ENCODE results near the gene ZEB2.

ZEB2 gene

DNA sequence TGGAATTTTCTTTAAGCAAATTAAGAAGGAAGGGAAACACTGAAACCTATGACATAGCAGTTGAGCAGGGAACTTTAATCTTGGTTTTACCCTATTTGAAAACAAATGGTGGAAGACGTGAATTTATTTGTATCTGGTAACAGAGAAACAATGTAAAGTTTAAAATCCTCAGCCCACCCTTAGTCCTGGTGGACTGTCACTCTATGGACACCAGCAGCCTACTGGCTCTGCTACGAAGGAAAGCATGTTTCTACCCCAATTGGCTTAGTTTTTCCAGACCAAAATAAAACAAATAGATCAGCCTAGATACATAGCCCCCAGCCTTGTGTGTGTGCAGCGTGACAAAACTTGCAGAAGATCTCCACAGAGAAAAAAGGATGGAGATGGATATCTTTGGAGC, 7.4 kb downstream of the ZEB2 start:
- DNase-seq, result no peak

DNA sequence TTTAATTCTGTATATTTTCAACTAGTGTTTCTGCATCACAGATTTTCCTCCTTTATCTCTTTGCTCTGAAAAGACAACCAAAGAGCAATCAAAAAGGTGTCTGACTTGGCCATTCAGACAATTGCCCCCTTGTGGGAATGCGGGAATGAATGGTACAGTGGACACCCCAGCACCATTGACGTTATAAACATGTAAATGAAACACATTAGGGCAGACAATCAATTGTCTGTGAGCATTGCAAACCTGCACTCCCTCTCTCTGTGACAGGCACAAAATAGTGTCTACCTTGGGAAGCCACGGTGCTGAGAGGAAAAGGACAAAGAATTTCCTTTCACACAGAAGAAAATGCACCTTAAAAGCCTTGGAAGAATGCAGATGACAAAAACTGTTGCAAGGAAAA, 8.0 kb downstream of the ZEB2 start:
- no peak for DNase-seq

DNA sequence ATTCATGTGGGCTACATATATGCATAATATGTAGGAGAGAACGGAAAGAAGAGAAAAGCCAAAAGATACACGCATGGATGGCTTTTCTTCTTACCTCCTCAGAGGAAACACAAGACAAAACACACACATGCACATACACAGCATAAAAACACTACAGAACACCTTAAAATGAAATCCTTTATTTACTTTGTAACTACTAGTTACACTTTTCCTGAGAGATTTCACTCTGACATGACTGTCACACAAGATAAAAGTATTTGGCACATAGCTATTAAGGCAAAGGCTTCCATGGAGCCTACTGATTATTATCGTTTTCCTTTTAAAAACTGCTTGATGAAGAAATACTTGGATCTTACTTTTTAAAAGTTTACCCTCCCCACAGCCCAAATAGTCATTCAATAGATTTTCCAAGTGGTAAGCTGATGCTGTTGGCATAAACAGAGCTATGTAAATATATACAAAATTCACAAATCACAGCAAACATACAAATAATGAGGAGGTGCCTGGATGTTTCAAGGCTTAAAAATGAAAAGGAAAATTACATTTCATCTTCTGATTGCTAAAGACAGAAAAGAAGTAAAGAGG, 8.6 kb downstream of the ZEB2 start:
- no peak for DNase-seq

DNA sequence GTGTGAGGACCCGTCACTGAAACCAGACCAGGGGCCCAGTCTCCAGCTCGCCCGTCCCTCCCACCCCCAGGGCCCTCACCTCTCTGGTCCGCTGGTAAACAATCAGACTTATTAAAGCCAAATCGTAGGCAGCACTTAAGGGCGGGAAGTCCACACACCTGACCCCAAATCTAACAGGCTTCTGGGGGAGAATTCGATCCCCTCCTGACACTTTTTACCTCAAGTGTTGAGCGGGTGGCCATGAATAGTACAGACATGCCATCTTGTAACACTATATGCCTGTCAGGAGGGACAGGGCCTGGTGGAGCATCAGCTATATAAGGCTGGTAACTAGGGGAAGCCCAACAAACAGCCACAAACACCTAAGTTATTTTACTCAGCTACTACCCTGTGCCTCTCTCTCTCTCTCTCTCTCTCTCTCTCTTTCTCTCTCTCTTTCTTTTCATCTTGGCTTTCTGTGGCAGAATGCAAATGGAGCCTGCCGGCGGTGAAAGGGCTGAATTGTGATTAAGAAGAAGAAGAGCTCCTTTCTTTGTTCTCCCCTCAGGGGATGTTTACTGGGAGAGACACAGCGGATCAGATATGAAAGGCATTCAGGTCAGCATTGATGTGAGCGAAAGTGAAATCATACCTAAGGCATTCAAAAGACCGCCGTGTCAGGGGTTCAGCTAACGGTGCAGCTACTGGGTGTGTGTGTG, 9.5 kb downstream of the ZEB2 start:
- DNase-seq, result no peak

DNA sequence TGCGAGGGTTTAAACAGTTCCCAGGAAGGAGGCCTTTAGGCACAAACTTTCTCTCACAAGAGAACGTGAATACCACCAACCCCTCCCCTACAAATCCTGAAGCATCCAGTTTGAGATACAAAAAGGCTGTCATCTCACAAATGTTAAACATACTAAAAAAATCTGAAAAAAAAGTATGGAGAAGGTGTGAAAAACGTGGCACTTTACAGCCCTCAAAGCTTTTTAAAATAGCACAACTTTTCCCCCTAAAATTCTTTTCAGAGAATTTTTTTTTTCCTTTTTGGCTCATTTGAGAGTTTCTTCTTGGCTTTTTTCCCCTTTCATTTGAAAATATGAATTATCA, 10.1 kb downstream of the ZEB2 start:
- no peak for DNase-seq

DNA sequence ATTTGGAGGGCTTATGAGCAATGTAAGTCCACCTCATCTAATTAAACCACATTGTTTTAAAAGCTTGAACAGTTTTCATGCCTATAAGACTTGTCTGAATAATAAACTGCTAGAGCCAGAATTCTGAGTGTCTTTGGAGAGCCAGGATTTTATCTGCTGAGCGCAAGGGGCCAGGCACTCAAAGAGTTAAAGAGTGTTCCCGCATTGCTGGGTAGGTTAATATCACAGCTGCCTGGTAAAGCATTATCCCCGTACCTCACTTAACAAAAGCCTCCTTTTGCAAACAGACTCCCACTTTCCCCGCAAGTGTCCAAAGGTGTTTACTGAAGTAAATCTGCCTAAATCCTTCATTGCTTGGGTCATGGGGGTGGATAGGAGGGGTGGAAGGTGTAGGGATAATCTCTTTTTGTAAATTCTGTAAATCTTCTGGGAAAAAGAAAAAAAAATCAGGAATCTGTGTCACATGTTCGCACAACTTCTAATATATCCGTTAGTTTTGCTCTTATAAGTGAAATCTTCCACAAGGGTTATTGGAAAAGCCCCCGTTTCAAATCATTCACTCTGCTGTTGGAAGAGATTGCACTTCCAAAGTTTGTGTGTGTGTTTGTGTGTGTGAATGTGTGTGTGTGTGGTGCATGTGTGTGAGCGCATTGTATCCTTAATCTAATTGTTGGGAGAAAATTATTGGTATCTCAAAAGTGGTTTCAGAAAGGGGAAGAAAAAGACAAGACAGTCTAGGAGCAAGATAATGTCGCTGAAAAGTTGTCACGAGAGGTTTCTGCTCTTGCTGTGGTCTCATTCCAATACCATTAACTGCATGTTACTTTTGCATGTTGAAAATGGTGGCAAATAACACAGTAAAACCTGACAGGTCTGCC, 10.7 kb downstream of the ZEB2 start:
- no peak for DNase-seq

DNA sequence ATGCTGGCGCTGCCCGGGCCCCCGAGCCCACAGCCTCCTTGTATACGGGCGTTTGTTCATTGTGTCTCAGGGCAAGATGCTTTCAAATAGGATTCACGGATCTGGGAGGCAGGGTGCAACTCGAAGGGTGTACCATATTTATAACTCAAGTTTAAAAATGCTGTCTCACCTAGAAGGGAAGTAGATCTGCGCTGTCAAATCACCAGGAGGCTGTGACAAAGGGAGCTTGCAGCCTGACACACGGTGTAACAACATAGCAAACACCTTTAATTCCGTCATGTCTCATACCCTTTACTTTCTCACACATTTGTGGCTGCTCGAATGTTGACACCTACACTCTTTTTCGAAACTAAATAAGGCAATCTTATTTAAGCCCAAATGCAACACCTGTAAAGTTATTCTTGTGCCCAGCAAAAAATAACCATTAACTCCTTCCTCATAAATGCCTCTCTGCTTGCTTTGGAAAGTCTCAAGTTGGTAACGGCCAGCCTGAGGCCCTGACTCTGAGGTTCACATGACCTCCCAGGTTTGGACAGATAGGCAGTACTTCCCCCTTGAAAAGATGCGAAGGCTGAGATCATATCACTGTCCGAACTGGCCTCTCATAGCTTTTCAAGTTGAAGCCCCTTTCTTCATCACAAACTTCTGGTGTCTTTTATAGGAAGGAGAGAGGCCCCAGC, 11.6 kb downstream of the ZEB2 start:
- DNase-seq, result no peak

DNA sequence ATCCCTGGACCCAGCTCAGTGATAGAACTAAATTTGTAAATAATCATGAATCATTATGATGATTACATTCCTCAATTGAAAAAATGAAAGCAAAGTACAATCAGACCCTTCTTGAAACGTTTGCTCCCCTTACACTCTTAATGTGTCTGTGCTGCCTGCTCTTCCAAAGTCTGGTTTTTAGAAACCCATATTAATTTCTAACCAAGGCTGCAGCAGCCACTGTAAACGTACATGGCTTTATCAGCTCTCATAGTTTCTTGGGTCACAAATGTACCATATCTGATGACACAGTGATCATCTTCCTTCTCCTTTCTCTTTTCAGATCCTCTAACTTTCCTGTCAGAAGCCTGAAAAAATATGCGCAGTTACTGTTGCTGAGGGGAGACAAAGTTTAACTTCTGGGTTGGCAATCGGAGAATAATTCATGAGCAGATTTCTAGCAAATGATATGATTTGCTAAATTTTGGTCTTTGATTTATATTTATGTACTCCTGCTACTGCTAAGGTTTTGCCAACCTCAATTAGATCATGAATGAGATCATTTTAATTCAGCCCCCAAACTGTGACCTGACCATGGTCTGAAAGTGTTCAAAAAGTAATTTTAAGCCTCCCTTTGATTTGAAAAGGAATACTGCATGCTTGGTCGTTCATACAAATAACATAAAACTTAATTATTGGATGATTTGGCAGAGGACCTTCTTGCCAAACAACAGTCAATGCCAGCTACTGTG, 12.3 kb downstream of the ZEB2 start:
- DNase-seq, result no peak

DNA sequence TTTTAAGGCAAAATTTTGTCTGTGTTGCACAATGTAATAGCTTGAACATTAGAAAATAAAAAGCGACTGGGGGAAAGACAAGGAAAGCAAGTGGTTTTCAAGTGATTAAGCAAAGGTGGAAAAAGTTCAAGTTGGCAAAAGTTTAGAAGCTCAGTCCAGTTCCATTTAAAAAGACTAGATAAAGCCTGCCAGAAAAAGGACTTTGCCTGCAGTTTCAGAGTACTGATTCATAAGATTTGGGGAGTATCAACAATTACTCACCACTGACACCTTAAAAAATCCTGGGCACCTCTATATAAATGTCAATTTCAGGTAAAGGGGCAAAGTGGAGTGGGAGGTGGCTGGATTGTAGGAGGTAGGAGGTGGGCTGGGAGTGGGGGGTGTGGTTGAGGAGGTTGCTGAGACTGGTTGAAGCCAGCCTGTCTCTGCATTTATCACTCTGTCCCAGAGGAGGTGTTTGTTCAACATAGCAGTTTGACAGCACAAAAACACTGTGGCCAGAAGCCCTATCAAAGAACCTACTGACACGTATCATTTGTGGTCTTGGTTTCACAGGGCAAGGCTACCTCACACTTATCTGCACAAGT, 14.6 kb downstream of the ZEB2 start:
- no peak for DNase-seq

DNA sequence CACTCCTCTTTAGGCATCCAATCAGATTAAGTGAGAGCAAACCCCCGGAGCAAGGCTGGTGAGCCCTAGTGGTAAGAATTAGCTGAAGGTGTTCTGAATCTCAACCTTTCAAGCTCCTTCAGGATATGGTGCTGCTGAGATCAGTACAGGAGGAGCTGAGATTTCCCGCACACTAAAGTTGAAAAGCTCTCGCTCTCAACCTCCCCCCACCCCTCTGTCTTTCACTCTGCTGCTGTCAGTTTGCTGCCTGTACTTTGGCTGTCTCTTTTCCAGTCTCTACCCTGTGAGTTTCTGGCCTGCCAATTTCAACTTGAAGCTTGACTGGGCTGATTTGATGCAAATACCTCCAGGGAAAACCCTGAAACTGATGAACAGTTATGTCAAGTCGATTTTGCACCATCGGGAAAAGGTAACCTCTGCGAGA, 15.7 kb downstream of the ZEB2 start:
- DNase-seq, result no peak

DNA sequence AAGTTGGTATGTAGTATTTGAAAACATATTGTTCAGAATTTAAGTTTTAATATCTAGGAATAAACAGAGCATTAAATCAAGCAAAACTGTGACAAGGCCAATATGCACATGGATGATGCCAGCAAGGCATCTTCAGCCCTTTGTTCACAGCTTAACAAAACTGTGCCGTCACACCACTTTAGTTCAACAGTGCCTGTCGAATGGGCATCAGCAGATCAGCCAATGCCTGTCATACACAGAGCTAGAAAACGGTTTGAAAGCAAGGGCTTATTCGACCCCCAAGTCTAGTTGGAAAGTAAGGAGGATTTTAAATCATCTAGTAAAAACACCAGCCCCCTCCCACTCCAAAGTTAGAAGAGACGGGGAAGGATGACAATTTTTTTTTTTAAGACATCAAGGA, 16.7 kb downstream of the ZEB2 start:
- DNase-seq, result no peak

DNA sequence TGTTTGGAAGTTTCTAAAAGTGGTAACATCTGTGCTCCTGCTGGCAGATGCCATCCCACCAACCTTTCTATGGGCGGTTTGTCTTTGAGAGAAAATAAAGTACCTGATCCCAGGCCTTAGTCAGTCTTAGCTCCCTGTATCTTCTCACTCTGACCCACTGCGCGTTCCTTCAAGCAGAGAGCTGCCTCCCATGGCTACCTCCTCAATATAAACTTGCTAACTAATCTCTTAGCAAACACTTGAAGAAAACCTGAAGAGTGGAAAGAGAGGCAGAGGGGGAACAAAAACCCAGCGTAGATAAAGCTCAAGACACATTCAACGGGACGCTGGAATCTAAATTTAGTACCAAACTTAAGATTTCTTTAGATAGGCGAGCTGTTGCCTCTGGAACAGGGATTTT, 17.6 kb downstream of the ZEB2 start:
- DNase-seq, result no peak

DNA sequence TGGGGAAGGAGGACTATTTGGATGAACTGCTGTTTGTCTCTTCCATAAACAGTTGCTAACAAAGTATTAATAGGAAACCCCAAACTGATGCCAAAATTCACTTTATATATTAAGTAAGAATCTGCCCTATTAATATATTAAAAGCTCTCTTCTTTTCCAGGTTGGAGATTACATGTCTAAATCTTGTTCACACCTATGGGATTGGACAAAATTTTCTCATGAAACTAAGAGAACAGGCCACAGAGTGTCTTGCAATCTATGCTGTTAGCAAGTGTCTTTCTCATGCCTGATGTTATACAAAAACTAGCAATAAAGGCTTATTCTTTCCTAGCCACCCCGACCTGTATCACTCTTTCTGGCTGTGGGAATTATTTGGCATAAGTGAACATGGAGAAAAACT, 18.3 kb downstream of the ZEB2 start:
- DNase-seq, result no peak

DNA sequence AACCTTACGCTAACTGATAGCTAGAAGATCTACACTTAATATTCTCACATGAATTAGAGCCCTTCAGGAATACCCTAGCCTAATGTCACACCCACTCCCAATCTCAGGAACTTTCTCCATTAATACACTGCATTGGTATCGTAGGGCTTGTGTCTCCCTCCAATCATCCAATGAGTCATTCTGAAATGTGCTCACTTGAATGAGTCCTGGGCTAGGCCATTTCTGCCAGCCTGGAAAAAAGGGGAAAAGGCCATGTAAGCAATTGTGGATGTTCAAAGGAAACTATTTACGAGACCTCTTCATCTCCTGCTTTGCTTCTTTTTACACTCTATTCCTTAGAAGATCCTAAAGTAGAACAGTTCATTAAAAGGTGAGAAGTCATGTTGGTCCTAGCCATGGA, 18.8 kb downstream of the ZEB2 start:
- no peak for DNase-seq

DNA sequence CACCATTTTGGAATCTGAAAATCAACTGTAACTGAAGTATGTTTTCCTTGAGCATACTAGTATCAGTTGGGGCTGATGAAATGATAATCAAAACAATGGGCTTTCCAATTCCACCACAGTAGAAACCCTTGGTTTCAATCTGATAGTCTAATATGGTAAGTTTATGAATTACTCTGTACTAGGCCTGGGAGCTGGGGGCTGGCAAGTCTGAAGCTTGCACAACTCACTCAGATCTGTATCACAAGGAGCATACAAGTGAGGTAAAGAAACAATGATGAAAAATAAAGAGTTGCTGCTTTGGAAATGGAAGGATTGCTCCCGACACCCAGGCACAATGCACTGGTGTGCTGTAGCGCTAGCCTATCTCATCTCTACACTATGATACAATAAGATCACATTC, 19.4 kb downstream of the ZEB2 start:
- DNase-seq, result no peak

DNA sequence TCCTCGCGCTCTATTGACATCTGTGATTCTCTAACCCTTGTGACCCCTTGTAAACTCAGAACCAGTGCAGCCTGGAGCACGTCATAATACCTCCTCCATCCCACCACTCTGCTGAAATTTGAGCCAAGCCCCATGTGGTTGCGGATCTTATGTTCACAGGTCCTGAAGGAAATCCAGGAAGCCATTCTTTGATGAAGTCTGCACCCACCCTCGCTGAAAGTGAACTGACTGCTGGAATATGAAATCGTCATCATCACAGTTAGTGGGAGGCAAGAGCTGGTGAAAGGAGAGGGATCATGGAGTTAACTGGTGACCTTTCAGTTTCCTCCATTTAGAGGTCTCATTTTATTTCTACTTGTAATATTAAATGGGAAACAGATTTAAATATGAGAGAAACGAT, 21.6 kb downstream of the ZEB2 start:
- no peak for DNase-seq

DNA sequence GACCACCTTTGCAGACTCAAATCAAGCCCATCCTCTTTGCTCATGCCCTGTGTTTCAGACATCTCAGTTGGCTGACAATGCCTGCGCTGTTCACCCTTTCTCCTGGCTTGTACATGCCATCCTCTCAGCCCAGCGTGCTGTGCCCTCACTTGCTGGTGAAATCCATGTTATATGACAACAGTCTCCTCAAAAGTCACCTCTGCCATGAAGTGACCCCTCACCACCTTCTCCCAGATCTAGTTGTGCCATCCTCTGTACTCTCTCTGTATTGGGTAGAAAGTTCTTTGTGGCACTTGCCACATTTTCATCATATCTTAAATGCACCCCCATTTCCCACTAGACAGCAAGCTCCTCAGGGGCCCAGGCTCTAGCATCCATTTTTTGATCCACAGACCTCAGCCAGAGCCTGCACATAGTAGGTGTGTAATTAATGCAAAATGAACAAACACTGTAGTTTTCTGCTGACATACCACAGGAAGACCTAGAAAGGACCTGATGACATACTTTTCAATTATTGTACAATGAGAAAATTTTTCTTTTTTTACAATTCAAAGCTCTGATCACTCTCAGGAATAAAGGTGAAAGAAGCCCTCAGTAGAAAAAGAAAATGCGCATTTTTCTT, 22.8 kb downstream of the ZEB2 start:
- DNase-seq, result no peak

DNA sequence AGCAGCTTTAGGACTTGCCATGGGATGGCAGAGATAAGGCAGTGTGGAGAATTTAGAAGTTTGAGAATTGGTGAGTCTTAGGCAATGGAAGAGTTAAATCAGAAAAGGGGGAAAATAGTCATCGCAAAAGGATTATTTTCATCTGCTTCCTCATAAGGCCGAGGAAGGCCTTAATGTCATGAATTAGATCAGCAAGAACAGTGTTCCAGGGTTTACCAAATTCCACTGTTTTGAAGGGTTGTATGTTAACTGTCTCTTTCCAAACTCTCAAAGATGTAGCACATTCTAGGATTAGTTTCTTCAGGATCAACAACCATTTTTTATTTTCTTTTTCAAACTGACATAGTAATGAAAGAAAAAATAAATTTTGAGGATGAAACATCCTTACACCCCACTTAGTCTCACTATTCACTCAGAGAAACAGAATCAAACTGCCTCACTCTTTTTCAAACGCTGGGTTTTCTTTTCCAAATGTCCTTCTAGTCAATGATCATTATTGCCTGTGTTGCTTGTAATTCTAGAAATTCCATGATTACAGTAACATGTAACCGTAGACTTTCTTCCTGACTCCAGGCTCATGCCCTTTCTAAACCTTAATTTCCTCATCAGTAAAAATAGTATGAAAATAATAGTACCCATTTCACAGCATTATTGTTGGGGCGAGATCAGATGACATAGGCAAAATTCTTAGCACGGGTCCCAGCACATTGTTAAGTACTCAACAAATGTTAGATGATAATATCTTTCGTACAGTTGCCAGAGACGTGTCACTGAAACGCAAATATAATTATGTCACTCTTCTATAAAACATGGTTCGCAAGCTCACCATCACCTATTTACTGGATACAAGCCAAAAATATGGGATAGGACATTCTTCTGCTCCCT, 23.6 kb downstream of the ZEB2 start:
- DNase-seq, result no peak

DNA sequence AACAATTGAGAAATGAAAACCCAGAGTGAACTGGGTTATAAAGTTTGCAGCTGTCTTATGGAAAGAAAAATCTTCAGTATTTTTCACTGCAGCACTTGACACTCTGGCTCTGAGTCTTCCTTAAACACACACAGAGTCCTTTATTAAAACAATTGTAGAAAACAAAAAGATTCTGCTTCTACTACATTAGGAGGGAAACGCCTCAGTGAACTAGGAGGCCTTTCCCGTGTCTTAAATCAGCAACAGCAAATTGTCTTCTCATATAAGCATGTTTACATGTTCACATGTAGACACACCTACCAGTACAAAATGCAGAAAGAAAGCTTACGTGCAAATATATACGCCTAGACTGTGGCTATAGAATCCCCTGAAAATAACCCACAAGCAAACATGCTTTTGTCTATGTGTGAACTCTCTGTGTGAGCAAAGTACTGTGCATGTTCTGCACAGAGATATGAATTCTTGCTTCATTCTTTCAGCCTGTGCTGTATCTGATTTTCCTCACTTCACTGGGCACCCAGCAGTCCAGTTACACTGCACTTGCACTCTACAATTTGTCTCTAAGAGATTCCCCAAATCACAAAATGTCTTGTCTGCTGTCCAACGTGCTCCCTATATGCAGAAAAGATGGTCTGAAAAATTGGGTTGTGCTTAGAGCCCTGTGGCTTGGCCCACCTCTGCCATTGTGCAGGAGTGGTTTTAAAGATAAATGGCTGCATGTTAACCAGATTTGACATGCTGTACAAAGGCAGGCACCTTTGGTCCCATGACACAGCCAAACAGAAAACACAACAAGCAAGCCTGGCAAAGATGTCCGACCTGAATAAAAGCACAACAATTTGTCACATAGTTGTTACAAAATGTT, 24.5 kb downstream of the ZEB2 start:
- DNase-seq, result no peak

All from DMS79 (cell line).